22Rv1 (cell line): ENCODE results near the gene RAD51B.

Source experiments
- H3K27ac ChIP-seq: fragments of 450-650 bp; 2 replicates; pipeline ENCODE4 v1.5.1; 2017
- CTCF ChIP-seq: fragments of 450-650 bp; IDR thresholded peaks from 2 replicates; pipeline ENCODE4 v1.5.1; 2017; ENCODE audit warnings: mild to moderate bottlenecking
- ZFX ChIP-seq: fragments of 450-650 bp; IDR thresholded peaks from 2 replicates; pipeline ENCODE4 v1.6.1; 2017; ENCODE audit warnings: antibody characterized with exemption, borderline replicate concordance

RAD51B gene

GRCh38 chr14:67835596-67835995 is 16.0 kb downstream of the RAD51B start:
- no peak overlapping the region for H3K27ac ChIP-seq
- TF ChIP-seq ZFX (no peak), CTCF (no peak)

- TF ChIP-seq CTCF (peak; percentile 83), ZFX (no peak)
- no peak overlapping the region; the same call in 1 of the 2 replicates for H3K27ac ChIP-seq
These were observed 17.5 kb downstream of the RAD51B start for GRCh38 chr14:67837011-67837624.

- no peak for TF ChIP-seq CTCF
- no peak for TF ChIP-seq ZFX
- H3K27ac ChIP-seq = no peak overlapping the region
These were observed 26.5 kb downstream of the RAD51B start for GRCh38 chr14:67846029-67846610.

GRCh38 chr14:67850066-67850830 is 30.7 kb downstream of the RAD51B start:
- TF ChIP-seq ZFX (no peak), CTCF (no peak)
- no peak overlapping the region for H3K27ac ChIP-seq

- TF ChIP-seq CTCF (no peak), ZFX (no peak)
- H3K27ac ChIP-seq = no peak overlapping the region
These were observed 32.3 kb downstream of the RAD51B start for GRCh38 chr14:67851785-67852410.

GRCh38 chr14:67852926-67853604 is 33.5 kb downstream of the RAD51B start:
- peak overlapping the region; percentile 25; the same call in 1 of the 2 replicates for H3K27ac ChIP-seq
- no peak for TF ChIP-seq ZFX
- no peak for TF ChIP-seq CTCF
